Measurements from ENCODE around the gene RPN1. TPM values are rescaled to one million over a fixed set of nuclear protein-coding genes. Genes with fewer than 3 reads are reported as not detected.

Gene RPN1
- total and polyA plus RNA-seq, 4 donors = 132 to 407 (median 249) TPM

DNA sequence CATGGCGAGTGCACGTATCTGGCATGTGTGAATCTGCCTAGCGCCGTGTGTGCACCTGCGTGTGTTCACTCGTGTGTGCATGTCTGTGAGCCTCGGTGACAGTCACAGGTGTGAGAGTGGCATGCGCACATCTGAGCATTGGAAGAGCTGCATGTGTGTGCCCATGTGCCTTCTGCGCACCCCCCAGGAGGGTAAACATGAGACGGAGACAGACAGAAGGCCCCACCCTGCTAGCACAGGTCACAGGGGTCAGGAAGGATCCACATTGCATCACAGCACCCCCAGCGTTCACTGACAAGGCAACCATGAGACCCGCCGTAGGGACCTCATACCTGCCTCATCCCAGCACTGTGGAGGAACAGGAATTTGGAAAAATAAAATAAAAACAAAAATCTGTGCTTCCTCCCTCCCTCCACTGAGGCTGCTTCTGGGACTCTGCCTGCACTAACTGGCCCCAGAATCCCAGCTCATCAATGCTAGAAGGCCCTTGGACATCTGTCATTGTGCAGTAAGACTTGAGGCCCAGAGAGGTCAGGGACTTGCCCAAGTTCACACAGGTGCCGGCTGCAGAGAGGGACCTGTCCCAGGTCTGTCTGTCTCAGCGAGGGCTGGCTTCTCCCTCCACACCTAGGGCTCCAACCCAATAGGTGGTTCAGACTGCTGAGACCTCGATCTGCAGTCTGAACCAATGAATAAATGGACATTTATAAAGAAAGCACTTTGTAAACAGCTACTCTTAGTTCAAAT, 37.4 kb downstream of the RPN1 start:
- Histone ChIP-seq H3K4me3 (ENCODE audit: low read depth in 1 of 3, low read length in 3 of 3) (no peak overlapping the region), H3K9ac (ENCODE audit: low read depth in 1 of 2, low read length in 2 of 2) (no peak overlapping the region), H3K27ac (ENCODE audit: low read depth in 1 of 2, low read length in 2 of 2) (no peak overlapping the region), H3K27me3 (ENCODE audit: control insufficient read depth in 4 of 4, insufficient read depth in 4 of 4, low read length in 3 of 4) (no peaks in the 10 kb centered on the region), H3K4me1 (ENCODE audit: control insufficient read depth in 4 of 4, insufficient read depth in 4 of 4, low read length in 3 of 4) (peaks cover 2 to 9% (median 6%) of the 10 kb centered on the region in 4 donors), H3K36me3 (ENCODE audit: control insufficient read depth in 4 of 4, insufficient read depth in 3 of 4, low read depth in 1 of 4, low read length in 3 of 4) (peaks cover 0 to 1% (median 0%) of the 10 kb centered on the region in 4 donors), H3K9me3 (ENCODE audit: control insufficient read depth in 4 of 4, low read length in 3 of 4) (no peaks in the 10 kb centered on the region)
- TF ChIP-seq NR2F2 (IDR thresholded peaks at IDR 0.05) (no peak), HNF4G (IDR thresholded peaks at IDR 0.05) (no peak), JUND (IDR thresholded peaks at IDR 0.05) (no peak), HNF4A (conservative IDR thresholded peaks at IDR 0.05) (no peak), SP1 (IDR thresholded peaks at IDR 0.05) (no peak), TAF1 (conservative IDR thresholded peaks at IDR 0.05) (no peak), RXRA (IDR thresholded peaks at IDR 0.05) (no peak), FOXA2 (IDR thresholded peaks at IDR 0.05) (no peak), EGR1 (IDR thresholded peaks at IDR 0.05; ENCODE audit: low read depth in 2 of 2) (no peak), YY1 (IDR thresholded peaks at IDR 0.05) (no peak), GABPA (IDR thresholded peaks at IDR 0.05 in 1 of 2, conservative IDR thresholded peaks at IDR 0.05 in 1 of 2) (no peak), RAD21 (IDR thresholded peaks at IDR 0.05) (no peak), FOXA1 (IDR thresholded peaks at IDR 0.05) (no peak)
- TF ChIP-seq, protein P1, sequence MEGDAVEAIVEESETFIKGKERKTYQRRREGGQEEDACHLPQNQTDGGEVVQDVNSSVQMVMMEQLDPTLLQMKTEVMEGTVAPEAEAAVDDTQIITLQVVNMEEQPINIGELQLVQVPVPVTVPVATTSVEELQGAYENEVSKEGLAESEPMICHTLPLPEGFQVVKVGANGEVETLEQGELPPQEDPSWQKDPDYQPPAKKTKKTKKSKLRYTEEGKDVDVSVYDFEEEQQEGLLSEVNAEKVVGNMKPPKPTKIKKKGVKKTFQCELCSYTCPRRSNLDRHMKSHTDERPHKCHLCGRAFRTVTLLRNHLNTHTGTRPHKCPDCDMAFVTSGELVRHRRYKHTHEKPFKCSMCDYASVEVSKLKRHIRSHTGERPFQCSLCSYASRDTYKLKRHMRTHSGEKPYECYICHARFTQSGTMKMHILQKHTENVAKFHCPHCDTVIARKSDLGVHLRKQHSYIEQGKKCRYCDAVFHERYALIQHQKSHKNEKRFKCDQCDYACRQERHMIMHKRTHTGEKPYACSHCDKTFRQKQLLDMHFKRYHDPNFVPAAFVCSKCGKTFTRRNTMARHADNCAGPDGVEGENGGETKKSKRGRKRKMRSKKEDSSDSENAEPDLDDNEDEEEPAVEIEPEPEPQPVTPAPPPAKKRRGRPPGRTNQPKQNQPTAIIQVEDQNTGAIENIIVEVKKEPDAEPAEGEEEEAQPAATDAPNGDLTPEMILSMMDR (IDR thresholded peaks at IDR 0.05; ENCODE audit: low read depth, low read length, missing input control) = no peak
- TF ChIP-seq, protein P2, sequence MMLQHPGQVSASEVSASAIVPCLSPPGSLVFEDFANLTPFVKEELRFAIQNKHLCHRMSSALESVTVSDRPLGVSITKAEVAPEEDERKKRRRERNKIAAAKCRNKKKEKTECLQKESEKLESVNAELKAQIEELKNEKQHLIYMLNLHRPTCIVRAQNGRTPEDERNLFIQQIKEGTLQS (IDR thresholded peaks at IDR 0.05) = no peak
- TF ChIP-seq, protein P3, sequence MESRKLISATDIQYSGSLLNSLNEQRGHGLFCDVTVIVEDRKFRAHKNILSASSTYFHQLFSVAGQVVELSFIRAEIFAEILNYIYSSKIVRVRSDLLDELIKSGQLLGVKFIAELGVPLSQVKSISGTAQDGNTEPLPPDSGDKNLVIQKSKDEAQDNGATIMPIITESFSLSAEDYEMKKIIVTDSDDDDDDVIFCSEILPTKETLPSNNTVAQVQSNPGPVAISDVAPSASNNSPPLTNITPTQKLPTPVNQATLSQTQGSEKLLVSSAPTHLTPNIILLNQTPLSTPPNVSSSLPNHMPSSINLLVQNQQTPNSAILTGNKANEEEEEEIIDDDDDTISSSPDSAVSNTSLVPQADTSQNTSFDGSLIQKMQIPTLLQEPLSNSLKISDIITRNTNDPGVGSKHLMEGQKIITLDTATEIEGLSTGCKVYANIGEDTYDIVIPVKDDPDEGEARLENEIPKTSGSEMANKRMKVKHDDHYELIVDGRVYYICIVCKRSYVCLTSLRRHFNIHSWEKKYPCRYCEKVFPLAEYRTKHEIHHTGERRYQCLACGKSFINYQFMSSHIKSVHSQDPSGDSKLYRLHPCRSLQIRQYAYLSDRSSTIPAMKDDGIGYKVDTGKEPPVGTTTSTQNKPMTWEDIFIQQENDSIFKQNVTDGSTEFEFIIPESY (IDR thresholded peaks at IDR 0.05) = no peak
- TF ChIP-seq, protein P4, sequence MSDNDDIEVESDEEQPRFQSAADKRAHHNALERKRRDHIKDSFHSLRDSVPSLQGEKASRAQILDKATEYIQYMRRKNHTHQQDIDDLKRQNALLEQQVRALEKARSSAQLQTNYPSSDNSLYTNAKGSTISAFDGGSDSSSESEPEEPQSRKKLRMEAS (IDR thresholded peaks at IDR 0.05) = no peak
- TF ChIP-seq, protein P5, sequence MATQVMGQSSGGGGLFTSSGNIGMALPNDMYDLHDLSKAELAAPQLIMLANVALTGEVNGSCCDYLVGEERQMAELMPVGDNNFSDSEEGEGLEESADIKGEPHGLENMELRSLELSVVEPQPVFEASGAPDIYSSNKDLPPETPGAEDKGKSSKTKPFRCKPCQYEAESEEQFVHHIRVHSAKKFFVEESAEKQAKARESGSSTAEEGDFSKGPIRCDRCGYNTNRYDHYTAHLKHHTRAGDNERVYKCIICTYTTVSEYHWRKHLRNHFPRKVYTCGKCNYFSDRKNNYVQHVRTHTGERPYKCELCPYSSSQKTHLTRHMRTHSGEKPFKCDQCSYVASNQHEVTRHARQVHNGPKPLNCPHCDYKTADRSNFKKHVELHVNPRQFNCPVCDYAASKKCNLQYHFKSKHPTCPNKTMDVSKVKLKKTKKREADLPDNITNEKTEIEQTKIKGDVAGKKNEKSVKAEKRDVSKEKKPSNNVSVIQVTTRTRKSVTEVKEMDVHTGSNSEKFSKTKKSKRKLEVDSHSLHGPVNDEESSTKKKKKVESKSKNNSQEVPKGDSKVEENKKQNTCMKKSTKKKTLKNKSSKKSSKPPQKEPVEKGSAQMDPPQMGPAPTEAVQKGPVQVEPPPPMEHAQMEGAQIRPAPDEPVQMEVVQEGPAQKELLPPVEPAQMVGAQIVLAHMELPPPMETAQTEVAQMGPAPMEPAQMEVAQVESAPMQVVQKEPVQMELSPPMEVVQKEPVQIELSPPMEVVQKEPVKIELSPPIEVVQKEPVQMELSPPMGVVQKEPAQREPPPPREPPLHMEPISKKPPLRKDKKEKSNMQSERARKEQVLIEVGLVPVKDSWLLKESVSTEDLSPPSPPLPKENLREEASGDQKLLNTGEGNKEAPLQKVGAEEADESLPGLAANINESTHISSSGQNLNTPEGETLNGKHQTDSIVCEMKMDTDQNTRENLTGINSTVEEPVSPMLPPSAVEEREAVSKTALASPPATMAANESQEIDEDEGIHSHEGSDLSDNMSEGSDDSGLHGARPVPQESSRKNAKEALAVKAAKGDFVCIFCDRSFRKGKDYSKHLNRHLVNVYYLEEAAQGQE (IDR thresholded peaks at IDR 0.05) = no peak
- DNase-seq (ENCODE audit: low spot score) = peak; percentile 57
- 72% methylated on average over 16 of the region's 16 CpGs for whole genome bisulfite sequencing
